Measurements from ENCODE around the gene SNRNP35. TPM values are rescaled to one million over a fixed set of nuclear protein-coding genes. Genes with fewer than 3 reads are reported as not detected.

Gene SNRNP35
- total and polyA plus RNA-seq, 8 donors = 6.2 to 59.4 (median 8.9) TPM

DNA sequence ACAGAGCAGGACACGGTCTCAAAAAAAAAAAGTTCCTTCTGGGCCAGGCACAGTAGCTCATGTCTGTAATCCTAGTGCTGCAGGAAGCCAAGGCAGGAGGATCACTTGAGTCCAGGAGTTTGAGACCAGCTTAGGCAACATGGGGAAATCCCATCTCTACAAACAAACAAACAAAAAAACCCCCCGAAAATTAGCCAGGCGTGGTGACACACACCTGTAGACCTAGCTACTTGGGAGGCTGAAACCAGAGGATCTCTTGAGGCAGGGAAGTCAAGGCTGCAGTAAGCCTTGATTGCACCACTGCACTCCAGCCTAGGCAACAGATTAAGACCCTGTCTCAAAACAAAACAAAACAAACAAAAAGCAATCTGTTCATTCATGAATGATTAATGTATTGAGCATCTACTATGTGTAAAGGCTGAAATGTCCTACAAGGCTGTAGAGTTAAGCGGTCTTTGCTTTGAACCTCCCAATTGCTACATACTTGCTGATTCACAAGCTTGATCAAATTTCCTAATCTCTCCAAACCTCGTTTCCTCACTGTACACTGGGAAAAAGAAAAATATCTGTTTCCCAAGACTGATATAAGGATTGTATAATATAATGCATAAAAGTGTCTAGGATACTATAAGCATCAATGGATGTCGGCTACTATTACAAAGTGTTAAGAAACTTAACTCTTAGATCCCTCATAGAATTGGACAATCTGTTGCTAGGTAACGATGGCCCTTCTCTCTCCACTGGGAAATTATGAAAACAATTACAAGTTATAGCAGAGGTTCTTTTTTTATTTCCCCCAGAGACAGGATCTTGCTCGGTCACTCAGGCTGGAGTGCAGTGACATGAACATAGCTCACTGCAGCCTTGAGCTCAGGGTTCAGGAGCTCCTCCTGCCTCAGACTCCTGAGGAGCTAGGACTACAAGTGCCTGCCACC, 13.6 kb upstream of the SNRNP35 start:
- H3K27ac ChIP-seq = no peak overlapping the region
- intact Hi-C loops (cut with DNase I) = no loop called here
- no peaks in the 10 kb centered on the region for H3K27me3 ChIP-seq
- TF ChIP-seq, protein P1, sequence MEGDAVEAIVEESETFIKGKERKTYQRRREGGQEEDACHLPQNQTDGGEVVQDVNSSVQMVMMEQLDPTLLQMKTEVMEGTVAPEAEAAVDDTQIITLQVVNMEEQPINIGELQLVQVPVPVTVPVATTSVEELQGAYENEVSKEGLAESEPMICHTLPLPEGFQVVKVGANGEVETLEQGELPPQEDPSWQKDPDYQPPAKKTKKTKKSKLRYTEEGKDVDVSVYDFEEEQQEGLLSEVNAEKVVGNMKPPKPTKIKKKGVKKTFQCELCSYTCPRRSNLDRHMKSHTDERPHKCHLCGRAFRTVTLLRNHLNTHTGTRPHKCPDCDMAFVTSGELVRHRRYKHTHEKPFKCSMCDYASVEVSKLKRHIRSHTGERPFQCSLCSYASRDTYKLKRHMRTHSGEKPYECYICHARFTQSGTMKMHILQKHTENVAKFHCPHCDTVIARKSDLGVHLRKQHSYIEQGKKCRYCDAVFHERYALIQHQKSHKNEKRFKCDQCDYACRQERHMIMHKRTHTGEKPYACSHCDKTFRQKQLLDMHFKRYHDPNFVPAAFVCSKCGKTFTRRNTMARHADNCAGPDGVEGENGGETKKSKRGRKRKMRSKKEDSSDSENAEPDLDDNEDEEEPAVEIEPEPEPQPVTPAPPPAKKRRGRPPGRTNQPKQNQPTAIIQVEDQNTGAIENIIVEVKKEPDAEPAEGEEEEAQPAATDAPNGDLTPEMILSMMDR (IDR thresholded peaks at IDR 0.05) = no peak
- no peaks in the 10 kb centered on the region for H3K36me3 ChIP-seq
- FAIRE-seq (no peak), DNase-seq (no peak), ATAC-seq (no peak)
- H3K4me3 ChIP-seq = no peak overlapping the region
- 64 to 82% methylated on average over 8 of the region's 8 CpGs for WGBS, 2 donors
- no peaks in the 10 kb centered on the region for H3K4me1 ChIP-seq
- no peaks in the 10 kb centered on the region for H3K9me3 ChIP-seq

DNA sequence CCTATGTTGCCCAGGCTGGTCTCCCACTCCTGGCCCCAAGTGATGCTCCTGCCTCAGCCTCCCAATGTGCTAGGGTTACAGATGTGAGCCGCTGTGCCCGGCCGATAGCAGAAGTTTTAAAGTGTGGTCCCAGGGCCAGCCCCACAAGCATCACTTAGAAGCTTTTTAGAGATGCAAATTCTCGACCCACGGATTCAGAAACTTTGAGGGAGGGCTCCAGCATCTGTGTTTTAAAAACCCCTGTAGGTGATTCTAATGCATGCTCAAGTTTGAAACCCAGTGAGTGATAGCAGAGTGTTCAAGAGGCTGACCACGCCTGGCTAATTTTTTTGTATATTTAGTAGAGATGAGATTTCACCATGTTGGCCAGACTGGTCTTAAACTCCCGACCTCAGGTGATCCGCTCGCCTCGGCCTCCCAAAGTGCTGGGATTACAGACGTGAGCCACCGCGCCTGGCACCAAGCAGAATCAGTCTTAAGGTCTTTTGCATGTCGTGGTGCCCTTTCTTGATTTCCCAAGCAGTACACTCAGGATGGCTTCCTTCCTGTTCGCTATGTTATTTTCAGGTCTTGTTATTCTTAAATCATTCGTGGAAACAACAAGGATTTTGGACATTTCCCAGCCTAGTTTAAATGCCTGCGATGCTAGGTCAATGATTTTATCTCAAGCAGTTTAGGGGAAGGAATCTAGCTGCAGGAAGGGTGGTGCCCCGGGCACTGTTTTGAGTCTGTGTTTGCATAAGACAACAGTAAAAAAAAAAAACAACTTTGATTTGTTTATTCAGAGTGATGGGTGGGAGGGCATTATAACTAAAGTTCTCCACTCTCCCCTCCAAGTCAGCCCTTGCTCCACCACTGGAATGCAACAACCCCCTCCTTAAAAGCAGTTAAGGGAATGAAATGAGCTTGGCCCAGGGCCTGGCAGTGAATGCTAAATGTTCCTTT, 12.3 kb upstream of the SNRNP35 start:
- no peaks in the 10 kb centered on the region for H3K27me3 ChIP-seq
- no peak for FAIRE-seq
- peak overlapping the region in 2 of 4 donors; percentile 1 to 5 for H3K27ac ChIP-seq
- no peaks in the 10 kb centered on the region for H3K9me3 ChIP-seq
- H3K4me3 ChIP-seq = no peak overlapping the region
- peak in 2 of 4 donors; percentile 35 to 37 for ATAC-seq
- intact Hi-C loops (cut with DNase I) = no loop called here
- H3K4me1 ChIP-seq = no peaks in the 10 kb centered on the region
- H3K36me3 ChIP-seq = no peaks in the 10 kb centered on the region
- TF ChIP-seq, protein P1 (IDR thresholded peaks at IDR 0.05) = no peak
- 47 to 49% methylated on average over 18 of the region's 18 CpGs for WGBS, 2 donors
- DNase-seq = peak in 1 of 6 donors; percentile 11

DNA sequence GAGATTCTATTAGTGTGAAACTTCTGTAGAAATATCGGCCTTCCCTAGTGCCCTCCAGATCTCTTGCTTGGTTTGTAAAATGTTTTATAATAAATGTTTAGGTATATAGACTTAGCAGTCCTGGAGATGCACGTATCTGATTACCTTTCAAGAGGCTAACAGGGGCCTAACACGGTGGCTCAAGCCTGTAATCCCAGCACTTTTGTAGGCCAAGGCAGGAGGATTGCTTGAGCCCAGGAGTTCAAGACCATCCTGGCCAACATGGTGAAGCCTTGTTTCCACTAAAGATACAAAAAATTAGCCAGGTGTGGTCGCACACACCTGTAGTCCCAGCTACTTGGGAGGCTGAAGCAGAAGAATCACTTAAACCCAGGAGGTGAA, 11.6 kb upstream of the SNRNP35 start:
- Histone ChIP-seq H3K36me3 (no peaks in the 10 kb centered on the region), H3K27ac (peak overlapping the region in 2 of 4 donors; percentile 1 to 5), H3K9me3 (no peaks in the 10 kb centered on the region), H3K27me3 (no peaks in the 10 kb centered on the region), H3K4me1 (no peaks in the 10 kb centered on the region), H3K4me3 (no peak overlapping the region)
- TF ChIP-seq, protein P1 (IDR thresholded peaks at IDR 0.05) = no peak
- no peak for ATAC-seq
- peak in 1 of 6 donors; percentile 1 for DNase-seq
- WGBS, 2 donors = 65 to 68% methylated on average over 4 of the region's 4 CpGs
- intact Hi-C loops (cut with DNase I) = no loop called here
- FAIRE-seq = no peak

DNA sequence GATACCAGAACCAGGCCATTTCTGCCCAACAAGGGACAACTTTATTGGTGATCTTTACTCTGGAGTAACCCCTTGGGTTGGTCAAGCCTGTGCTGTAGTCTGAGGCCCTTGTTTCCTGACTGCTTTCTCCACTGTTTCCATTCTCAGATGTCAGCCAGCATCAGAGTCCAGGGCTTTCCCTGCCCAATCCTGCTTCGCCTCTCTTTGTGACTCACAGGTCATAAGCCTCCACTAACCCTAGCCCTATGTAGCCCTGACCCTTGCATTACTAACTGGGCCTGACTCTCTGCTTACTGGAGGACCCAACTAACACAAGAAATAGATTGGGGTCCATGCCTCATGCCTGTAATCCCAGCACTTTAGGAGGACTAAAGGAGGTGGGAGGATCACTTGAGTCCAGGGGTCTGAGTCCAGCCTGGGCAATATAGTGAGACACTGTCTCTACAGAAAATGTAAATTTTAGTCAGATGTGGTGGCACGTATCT, 8.6 kb upstream of the SNRNP35 start:
- FAIRE-seq (no peak), DNase-seq (no peak), ATAC-seq (peak in 1 of 4 donors; percentile 36)

More for the DNA sequence above, 8.6 kb upstream of the SNRNP35 start:
- Histone ChIP-seq H3K9me3 (no peaks in the 10 kb centered on the region), H3K27me3 (no peaks in the 10 kb centered on the region), H3K36me3 (no peaks in the 10 kb centered on the region), H3K27ac (peak overlapping the region in 1 of 4 donors; percentile 27), H3K4me1 (no peaks in the 10 kb centered on the region), H3K4me3 (no peak overlapping the region)
- WGBS, 2 donors = 84 to 91% methylated on average over 2 of the region's 2 CpGs
- TF ChIP-seq, protein P1 (IDR thresholded peaks at IDR 0.05) = no peak
- intact Hi-C loops (cut with DNase I) = no loop called here
